ENCODE results near the gene CLTCL1.
"Not testable (repeated sequence)": the region's sequence is repeated elsewhere in the genome, so short reads cannot be mapped to it uniquely, and the experiment has no call there.

DNA sequence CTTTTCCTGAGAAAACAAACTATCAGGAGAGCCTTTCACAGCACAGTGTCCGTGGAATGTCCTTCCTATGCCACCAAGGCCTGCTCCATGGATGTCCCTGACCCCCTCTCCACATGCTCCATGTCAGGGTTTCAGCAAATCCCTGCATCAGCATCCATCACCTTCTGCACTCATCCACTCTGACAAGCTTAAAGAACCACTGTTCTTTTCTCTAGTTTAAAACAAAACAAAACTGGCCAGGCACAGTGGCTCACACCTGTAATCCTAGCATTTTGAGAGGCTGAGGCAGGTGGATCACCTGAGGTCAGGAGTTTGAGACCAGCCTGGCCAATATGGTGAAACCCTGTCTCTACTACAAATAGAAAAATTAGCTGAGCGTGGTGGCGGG is 88.7 kb downstream of the CLTCL1 start:
- TF ChIP-seq POLR2A, EP300, POLR2AphosphoS5 (IDR thresholded peaks at IDR 0.05): not testable (repeated sequence)
- TF ChIP-seq, protein P1, sequence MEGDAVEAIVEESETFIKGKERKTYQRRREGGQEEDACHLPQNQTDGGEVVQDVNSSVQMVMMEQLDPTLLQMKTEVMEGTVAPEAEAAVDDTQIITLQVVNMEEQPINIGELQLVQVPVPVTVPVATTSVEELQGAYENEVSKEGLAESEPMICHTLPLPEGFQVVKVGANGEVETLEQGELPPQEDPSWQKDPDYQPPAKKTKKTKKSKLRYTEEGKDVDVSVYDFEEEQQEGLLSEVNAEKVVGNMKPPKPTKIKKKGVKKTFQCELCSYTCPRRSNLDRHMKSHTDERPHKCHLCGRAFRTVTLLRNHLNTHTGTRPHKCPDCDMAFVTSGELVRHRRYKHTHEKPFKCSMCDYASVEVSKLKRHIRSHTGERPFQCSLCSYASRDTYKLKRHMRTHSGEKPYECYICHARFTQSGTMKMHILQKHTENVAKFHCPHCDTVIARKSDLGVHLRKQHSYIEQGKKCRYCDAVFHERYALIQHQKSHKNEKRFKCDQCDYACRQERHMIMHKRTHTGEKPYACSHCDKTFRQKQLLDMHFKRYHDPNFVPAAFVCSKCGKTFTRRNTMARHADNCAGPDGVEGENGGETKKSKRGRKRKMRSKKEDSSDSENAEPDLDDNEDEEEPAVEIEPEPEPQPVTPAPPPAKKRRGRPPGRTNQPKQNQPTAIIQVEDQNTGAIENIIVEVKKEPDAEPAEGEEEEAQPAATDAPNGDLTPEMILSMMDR (IDR thresholded peaks at IDR 0.05) = not testable (repeated sequence)
